Upper lobe of left lung (tissue), 4 donors: ENCODE data around the gene FMNL2.

Experiments used
- EP300 ChIP-seq, 4 donors: sonication (generic); formaldehyde crosslinking; IDR thresholded peaks; one replicate each; pipeline ENCODE4 v1.5.1; 2017; ENCODE audit warnings: antibody characterized with exemption in 4 of 4, control low read depth in 2 of 4
- POLR2A ChIP-seq, 4 donors: fragments of 450-650 bp; IDR thresholded peaks; one replicate each; pipeline ENCODE4 v1.5.1; 2016 to 2017; ENCODE audit warnings: antibody characterized with exemption in 4 of 4, mild to moderate bottlenecking in 2 of 4
- POLR2AphosphoS5 ChIP-seq, 2 donors: sonication (generic); formaldehyde crosslinking; IDR thresholded peaks; one replicate each; pipeline ENCODE4 v1.5.1; 2017; ENCODE audit warnings: antibody characterized with exemption in 2 of 2
- TF ChIP-seq, protein P1 (sequence below), 6 experiments: fragments of 450-650 bp in 4 of 6; fragments of 200-600 bp in 2 of 6; sonication (generic) in 2 of 6; IDR thresholded peaks; one replicate each; pipeline ENCODE4 v1.5.1; 2016 to 2019; ENCODE audit warnings: antibody characterized with exemption in 6 of 6

DNA sequence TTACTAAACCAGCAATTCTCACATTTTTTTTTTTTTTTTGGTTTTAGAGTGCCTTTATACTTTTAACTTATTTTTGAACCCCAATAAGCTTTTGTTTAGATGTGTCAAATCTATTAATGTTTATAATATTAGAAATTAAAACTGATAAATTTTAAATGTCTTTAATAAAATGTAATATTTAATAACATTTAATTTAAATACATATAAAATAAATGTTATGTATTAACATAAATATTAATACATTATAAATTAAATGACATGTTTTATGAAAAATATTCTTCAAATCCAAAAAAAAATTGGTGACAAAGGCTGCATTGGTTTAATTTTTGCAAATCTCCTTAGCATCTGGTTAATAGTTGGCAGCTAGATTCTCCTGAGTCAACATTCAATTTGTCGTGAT is 218.5 kb downstream of the FMNL2 start:
- TF ChIP-seq, protein P1, sequence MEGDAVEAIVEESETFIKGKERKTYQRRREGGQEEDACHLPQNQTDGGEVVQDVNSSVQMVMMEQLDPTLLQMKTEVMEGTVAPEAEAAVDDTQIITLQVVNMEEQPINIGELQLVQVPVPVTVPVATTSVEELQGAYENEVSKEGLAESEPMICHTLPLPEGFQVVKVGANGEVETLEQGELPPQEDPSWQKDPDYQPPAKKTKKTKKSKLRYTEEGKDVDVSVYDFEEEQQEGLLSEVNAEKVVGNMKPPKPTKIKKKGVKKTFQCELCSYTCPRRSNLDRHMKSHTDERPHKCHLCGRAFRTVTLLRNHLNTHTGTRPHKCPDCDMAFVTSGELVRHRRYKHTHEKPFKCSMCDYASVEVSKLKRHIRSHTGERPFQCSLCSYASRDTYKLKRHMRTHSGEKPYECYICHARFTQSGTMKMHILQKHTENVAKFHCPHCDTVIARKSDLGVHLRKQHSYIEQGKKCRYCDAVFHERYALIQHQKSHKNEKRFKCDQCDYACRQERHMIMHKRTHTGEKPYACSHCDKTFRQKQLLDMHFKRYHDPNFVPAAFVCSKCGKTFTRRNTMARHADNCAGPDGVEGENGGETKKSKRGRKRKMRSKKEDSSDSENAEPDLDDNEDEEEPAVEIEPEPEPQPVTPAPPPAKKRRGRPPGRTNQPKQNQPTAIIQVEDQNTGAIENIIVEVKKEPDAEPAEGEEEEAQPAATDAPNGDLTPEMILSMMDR (IDR thresholded peaks at IDR 0.05): no peak
- TF ChIP-seq POLR2AphosphoS5 (IDR thresholded peaks at IDR 0.05) (no peak), POLR2A (IDR thresholded peaks at IDR 0.05) (no peak), EP300 (IDR thresholded peaks at IDR 0.05) (no peak)
